IMR-90 (cell line): ENCODE results near the gene APC2. TPM values are rescaled to one million over a fixed set of nuclear protein-coding genes. Genes with fewer than 3 reads are reported as not detected.

Source experiments
- ATAC-seq: fragments of 200-7000 bp; cut with Tn5 transposase; 2 replicates; pipeline ENCODE4 v1.9.1; 2020; ENCODE audit warnings: low read depth, mild to moderate bottlenecking, moderate library complexity
- BruUV-seq: library from RNA; stranded (reverse); fragments of 400-500 nt; replicated peaks from 2 replicates; lab custom pipeline; 2021; lab: Mats Ljungman, UMichigan
- CTCF ChIA-PET: fragments of 300-600 bp; formaldehyde crosslinking; extraction: SDS; loops from one replicate; lab custom pipeline; 2021; ENCODE audit warnings: antibody characterized with exemption; lab: Yijun Ruan, JAX
- POLR2A ChIA-PET: fragments of 300-600 bp; sonication (Branson Sonifier 250); formaldehyde crosslinking; loops from one replicate; lab custom pipeline; 2022; ENCODE audit warnings: antibody characterized with exemption; ENCODE audit not compliant: unreplicated experiment; lab: Charles Lee
- DNase-seq: peaks from one replicate; pipeline ENCODE4 v3.0.0; 2013
- H2AFZ ChIP-seq: replicated peaks from 2 replicates; pipeline ENCODE3; 2013; ENCODE audit warnings: low read length, mild to moderate bottlenecking; ENCODE audit not compliant: poor library complexity
- H2AK5ac ChIP-seq: 2 replicates; pipeline ENCODE4 v1.6.1; 2013; ENCODE audit warnings: low read depth, low read length, inconsistent platforms
- H2AK9ac ChIP-seq: replicated peaks from 2 replicates; pipeline ENCODE3; 2013; ENCODE audit warnings: mild to moderate bottlenecking, low read depth, low read length, moderate library complexity; ENCODE audit not compliant: poor library complexity
- H2BK120ac ChIP-seq: 2 replicates; pipeline ENCODE4 v1.6.1; 2013; ENCODE audit warnings: low read depth, low read length, inconsistent platforms
- H2BK15ac ChIP-seq: 3 replicates; pipeline ENCODE4 v1.6.1; 2013; ENCODE audit warnings: low read depth, low read length, inconsistent platforms
- H2BK20ac ChIP-seq: 2 replicates; pipeline ENCODE4 v1.6.1; 2013; ENCODE audit warnings: low read depth, mild to moderate bottlenecking, inconsistent platforms, low read length, moderate library complexity
- H2BK5ac ChIP-seq: 2 replicates; pipeline ENCODE4 v1.6.1; 2013; ENCODE audit warnings: mild to moderate bottlenecking, low read depth, low read length, inconsistent platforms; ENCODE audit not compliant: poor library complexity, severe bottlenecking
- H3K14ac ChIP-seq: replicated peaks from 2 replicates; pipeline ENCODE4 v1.6.1; 2013; ENCODE audit warnings: low read depth, low read length, inconsistent platforms
- H3K18ac ChIP-seq: 2 replicates; pipeline ENCODE4 v1.6.1; 2013; ENCODE audit warnings: low read depth, low read length, control low read depth
- H3K23ac ChIP-seq: 2 replicates; pipeline ENCODE4 v1.6.1; 2013; ENCODE audit warnings: low read depth, low read length, inconsistent platforms
- H3K27ac ChIP-seq: 2 replicates; pipeline ENCODE4 v1.5.1; 2013; ENCODE audit warnings: mild to moderate bottlenecking, control low read depth, low read length; ENCODE audit not compliant: insufficient read depth
- H3K27me3 ChIP-seq: 2 replicates; pipeline ENCODE4 v1.6.1; 2013; ENCODE audit warnings: low read length; ENCODE audit not compliant: control insufficient read depth, insufficient read depth
- H3K36me3 ChIP-seq: 2 replicates; pipeline ENCODE4 v1.6.1; 2013; ENCODE audit warnings: low read length, mixed read lengths; ENCODE audit not compliant: control insufficient read depth, insufficient read depth
- H3K4ac ChIP-seq: 2 replicates; pipeline ENCODE4 v1.6.1; 2013; ENCODE audit warnings: low read depth, low read length, inconsistent platforms
- H3K4me1 ChIP-seq: 2 replicates; pipeline ENCODE4 v1.6.1; 2013; ENCODE audit warnings: low read length, mixed read lengths; ENCODE audit not compliant: control insufficient read depth, insufficient read depth
- H3K4me2 ChIP-seq: 2 replicates; pipeline ENCODE4 v1.6.1; 2013; ENCODE audit warnings: low read depth, mild to moderate bottlenecking, control low read depth, low read length, moderate library complexity
- H3K4me3 ChIP-seq: 2 replicates; pipeline ENCODE4 v1.5.1; 2013; ENCODE audit warnings: low read depth, mild to moderate bottlenecking, control low read depth, low read length, moderate library complexity; ENCODE audit not compliant: insufficient read depth
- H3K56ac ChIP-seq: 2 replicates; pipeline ENCODE4 v1.6.1; 2013; ENCODE audit warnings: low read length, inconsistent platforms; ENCODE audit not compliant: insufficient read depth; ENCODE audit errors: extremely low read depth
- H3K79me1 ChIP-seq, 2 experiments: 2 replicates each; pipeline ENCODE4 v1.6.1; 2013; ENCODE audit warnings: low read length in 2 of 2, inconsistent platforms in 1 of 2, low read depth in 1 of 2
- H3K9ac ChIP-seq: 2 replicates; pipeline ENCODE4 v1.6.1; 2013; ENCODE audit warnings: low read depth, low read length, control low read depth
- H3K9me1 ChIP-seq: 2 replicates; pipeline ENCODE4 v1.6.1; 2013; ENCODE audit warnings: low read length, inconsistent platforms; ENCODE audit not compliant: insufficient read depth
- H3K9me3 ChIP-seq: 2 replicates; pipeline ENCODE4 v1.6.1; 2013; ENCODE audit warnings: low read length; ENCODE audit not compliant: control insufficient read depth, insufficient read depth
- H4K20me1 ChIP-seq: 2 replicates; pipeline ENCODE4 v1.6.1; 2013; ENCODE audit warnings: low read length, inconsistent platforms; ENCODE audit not compliant: insufficient read depth
- H4K5ac ChIP-seq: 2 replicates; pipeline ENCODE4 v1.6.1; 2013; ENCODE audit warnings: mild to moderate bottlenecking, low read depth, low read length, control low read depth
- H4K8ac ChIP-seq, 2 experiments: 2 replicates each; pipeline ENCODE4 v1.6.1; 2013; ENCODE audit warnings: low read depth in 2 of 2, low read length in 2 of 2, control low read depth in 1 of 2, inconsistent platforms in 1 of 2
- H4K91ac ChIP-seq: 2 replicates; pipeline ENCODE4 v1.6.1; 2013; ENCODE audit warnings: low read depth, low read length, inconsistent platforms; ENCODE audit not compliant: insufficient read depth
- CEBPB ChIP-seq: IDR thresholded peaks from 2 replicates; pipeline ENCODE4 v1.6.1; 2012; ENCODE audit warnings: low read depth, low read length, improper control_type of control experiment
- CHD1 ChIP-seq: IDR thresholded peaks from 2 replicates; pipeline ENCODE4 v1.6.1; 2012; ENCODE audit warnings: low read depth, low read length, improper control_type of control experiment
- ELK1 ChIP-seq: fragments of 150-350 bp; IDR thresholded peaks from 2 replicates; pipeline ENCODE4 v1.6.1; 2016; ENCODE audit warnings: low read depth, mild to moderate bottlenecking, low read length, moderate library complexity, borderline replicate concordance
- MAFK ChIP-seq: IDR thresholded peaks from 2 replicates; pipeline ENCODE4 v1.6.1; 2012; ENCODE audit warnings: low read depth, low read length, improper control_type of control experiment
- MAZ ChIP-seq: IDR thresholded peaks from 2 replicates; pipeline ENCODE4 v1.6.1; 2012; ENCODE audit warnings: low read depth, mild to moderate bottlenecking, low read length, improper control_type of control experiment, moderate library complexity, borderline replicate concordance
- POLR2A ChIP-seq: IDR thresholded peaks from 2 replicates; pipeline ENCODE4 v1.6.1; 2012; ENCODE audit warnings: mild to moderate bottlenecking, low read depth, low read length
- RAD21 ChIP-seq: IDR thresholded peaks from 2 replicates; pipeline ENCODE4 v1.6.1; 2012; ENCODE audit warnings: low read length, improper control_type of control experiment
- RCOR1 ChIP-seq: IDR thresholded peaks from 2 replicates; pipeline ENCODE4 v1.6.1; 2012; ENCODE audit warnings: mild to moderate bottlenecking, low read length, improper control_type of control experiment; ENCODE audit not compliant: insufficient replicate concordance
- RFX5 ChIP-seq: IDR thresholded peaks from 2 replicates; pipeline ENCODE4 v1.8.0; 2012; ENCODE audit warnings: low read depth, mild to moderate bottlenecking, low read length, moderate library complexity
- SMC3 ChIP-seq: fragments of 150-350 bp; IDR thresholded peaks from 2 replicates; pipeline ENCODE4 v1.6.1; 2016; ENCODE audit warnings: low read depth, mild to moderate bottlenecking, antibody characterized with exemption, low read length, moderate library complexity
- WGBS, 2 experiments: methylation state at CpG; one replicate each; pipeline versions ENCODE4 v1.1.5 to v1.1.7; 2013; ENCODE audit warnings: missing lambda C conversion rate in 2 of 2; ENCODE audit not compliant: insufficient read length in 1 of 2; ENCODE audit errors: extremely low coverage in 2 of 2; 5-methylcytosine and 5-hydroxymethylcytosine counted together
- dilution Hi-C: fragments of 300-500 bp; cut with HindIII; formaldehyde crosslinking; loops from one replicate; pipeline ENCODE4 v1.14.3; 2018; ENCODE audit warnings: low sequenced_read_pairs; ENCODE audit not compliant: unreplicated experiment
- in situ Hi-C: fragments of 300-500 bp; cut with MboI; formaldehyde crosslinking; loops from 3 replicates; pipeline ENCODE4 v1.14.3; 2019; ENCODE audit warnings: low sequenced_read_pairs, inconsistent platforms, mixed read lengths
- intact Hi-C: fragments of 100-400 bp; cut with micrococcal nuclease; formaldehyde crosslinking; loops from 2 replicates; pipeline ENCODE4 v1.10.0; 2022
- polyA plus RNA-seq, 3 experiments: library from polyadenylated mRNA; depleted of rRNA; stranded (reverse); fragments of >200 nt; gene quantifications; 2 replicates each; pipeline ENCODE4 v1.2.3, GENCODE V29; 2012; ENCODE audit warnings: low replicate concordance in 1 of 3
- total RNA-seq: library from RNA; depleted of rRNA; stranded (reverse); fragments of >200 nt; gene quantifications from 2 replicates; pipeline ENCODE4 v1.2.3, GENCODE V29; 2012
- TF ChIP-seq, protein P1 (sequence below): conservative IDR thresholded peaks from 2 replicates; pipeline ENCODE4 v1.5.1; 2012; ENCODE audit warnings: mild to moderate bottlenecking, low read depth, low read length, improper control_type of control experiment

APC2 gene
- total and polyA plus RNA-seq, 2 of the 4 experiments (the other 2 are of a cell fraction) = 0.36 to 0.41 TPM

DNA sequence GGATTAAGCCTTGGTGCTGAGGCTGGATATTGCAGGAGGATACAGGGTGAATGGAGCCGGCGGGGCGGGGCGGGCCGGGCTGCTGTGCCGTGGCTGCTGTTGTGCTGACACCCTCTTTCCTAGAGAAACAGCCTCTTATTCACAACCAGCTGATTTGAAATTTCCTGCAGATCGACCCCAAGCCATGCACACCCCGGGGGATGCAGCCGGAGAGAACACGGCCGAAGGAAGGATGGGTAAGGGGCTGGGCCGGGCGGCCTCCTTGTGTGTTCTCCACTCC, 31.5 kb upstream of the APC2 start:
- Histone ChIP-seq H2BK20ac (no peak overlapping the region), H3K4ac (no peak overlapping the region), H2BK120ac (no peak overlapping the region), H3K23ac (no peak overlapping the region), H4K91ac (no peak overlapping the region), H3K9ac (no peak overlapping the region), H3K36me3 (peaks cover 50% of the 10 kb centered on the region), H2AK5ac (no peak overlapping the region), H3K9me1 (peaks cover 17% of the 10 kb centered on the region), H3K18ac (no peak overlapping the region), H2AK9ac (no peak overlapping the region), H3K4me2 (no peak overlapping the region), H3K27ac (no peak overlapping the region), H4K8ac (no peak overlapping the region), H2AFZ (no peak overlapping the region), H3K4me1 (peaks cover 19% of the 10 kb centered on the region), H4K20me1 (peaks cover 90% of the 10 kb centered on the region), H3K9me3 (no peaks in the 10 kb centered on the region), H3K79me1 (peaks cover 7 to 71% of the 10 kb centered on the region in 2 experiments; a peak in 3 of 4 replicates), H2BK5ac (no peak overlapping the region), H3K14ac (no peak overlapping the region), H3K56ac (no peak overlapping the region), H3K27me3 (no peaks in the 10 kb centered on the region), H4K5ac (no peak overlapping the region), H3K4me3 (no peak overlapping the region), H2BK15ac (no peak overlapping the region)
- 91% methylated on average over 7 of the region's 13 CpGs; no CpG with 5 or more reads in 1 of the 2 experiments for WGBS, 2 experiments
- DNase-seq = no peak
- TF ChIP-seq RFX5 = no peak
- no peak for TF ChIP-seq RAD21
- TF ChIP-seq, protein P1, sequence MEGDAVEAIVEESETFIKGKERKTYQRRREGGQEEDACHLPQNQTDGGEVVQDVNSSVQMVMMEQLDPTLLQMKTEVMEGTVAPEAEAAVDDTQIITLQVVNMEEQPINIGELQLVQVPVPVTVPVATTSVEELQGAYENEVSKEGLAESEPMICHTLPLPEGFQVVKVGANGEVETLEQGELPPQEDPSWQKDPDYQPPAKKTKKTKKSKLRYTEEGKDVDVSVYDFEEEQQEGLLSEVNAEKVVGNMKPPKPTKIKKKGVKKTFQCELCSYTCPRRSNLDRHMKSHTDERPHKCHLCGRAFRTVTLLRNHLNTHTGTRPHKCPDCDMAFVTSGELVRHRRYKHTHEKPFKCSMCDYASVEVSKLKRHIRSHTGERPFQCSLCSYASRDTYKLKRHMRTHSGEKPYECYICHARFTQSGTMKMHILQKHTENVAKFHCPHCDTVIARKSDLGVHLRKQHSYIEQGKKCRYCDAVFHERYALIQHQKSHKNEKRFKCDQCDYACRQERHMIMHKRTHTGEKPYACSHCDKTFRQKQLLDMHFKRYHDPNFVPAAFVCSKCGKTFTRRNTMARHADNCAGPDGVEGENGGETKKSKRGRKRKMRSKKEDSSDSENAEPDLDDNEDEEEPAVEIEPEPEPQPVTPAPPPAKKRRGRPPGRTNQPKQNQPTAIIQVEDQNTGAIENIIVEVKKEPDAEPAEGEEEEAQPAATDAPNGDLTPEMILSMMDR = no peak
- TF ChIP-seq CEBPB = no peak
- TF ChIP-seq POLR2A = no peak
- no peak for TF ChIP-seq ELK1
- TF ChIP-seq SMC3 = no peak
- TF ChIP-seq RCOR1 = no peak
- no peak for TF ChIP-seq CHD1
- TF ChIP-seq MAZ = no peak
- no peak for TF ChIP-seq MAFK
- in situ Hi-C loops (no loop called here), dilution Hi-C loops (no loop called here), intact Hi-C loops (no loop called here)
- POLR2A ChIA-PET = no interaction called here
- BruUV-seq = no TSS peak
- ATAC-seq = no peak
- CTCF ChIA-PET = no interaction called here
